ENCODE measurements around the gene HEXIM2. TPM values are rescaled to one million over a fixed set of nuclear protein-coding genes. Genes with fewer than 3 reads are reported as not detected.

HEXIM2 gene
- total RNA-seq, 3 donors from 2014 or later (not counting 1 experiment from before 2014, with no cell fraction given), result 4.1 to 5.3 (median 4.5) TPM

DNA sequence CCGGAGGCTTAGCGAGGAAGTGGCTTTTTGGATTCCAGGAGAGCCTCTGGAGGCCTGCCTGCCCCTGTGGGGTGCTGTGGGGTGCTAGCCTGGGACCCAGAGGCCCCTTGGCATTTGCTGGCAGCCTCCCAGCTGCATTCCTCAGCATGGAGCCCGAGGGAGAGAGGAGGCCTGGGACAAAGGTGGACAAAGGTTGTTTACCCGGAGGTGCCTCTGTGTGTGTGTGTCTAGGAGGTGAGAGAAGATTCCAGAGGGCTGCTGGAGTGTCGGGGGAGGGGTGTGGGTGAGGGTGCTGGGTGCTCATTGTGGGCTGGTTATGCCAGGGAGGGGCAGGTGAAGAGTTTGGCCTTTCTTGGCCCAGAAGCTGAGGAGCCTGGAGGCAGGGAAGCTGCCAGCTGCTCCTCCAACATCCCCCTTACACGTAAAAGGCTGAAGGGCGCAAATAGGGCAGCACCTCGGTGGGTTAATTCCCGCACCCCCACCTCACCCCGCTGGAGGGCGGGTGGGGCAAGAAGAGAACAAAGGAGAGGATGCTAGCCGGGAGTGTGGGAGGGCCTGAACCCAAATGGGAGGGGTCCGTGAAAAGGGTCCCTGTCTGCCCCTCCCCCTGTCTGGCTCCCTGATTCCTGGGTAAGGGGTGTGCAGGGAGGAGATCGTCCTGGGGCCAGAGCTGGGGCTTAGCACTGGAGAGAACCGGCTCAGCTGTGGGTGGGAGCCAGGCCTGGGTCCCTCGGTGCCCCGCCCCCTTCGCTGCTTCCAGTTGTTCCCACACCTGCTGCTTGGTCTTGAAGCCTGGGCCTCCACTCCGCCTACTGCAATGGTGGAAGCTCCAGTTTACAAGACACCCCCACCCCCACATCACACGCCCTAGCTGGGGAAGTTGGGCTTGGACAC lies 9.9 kb downstream of the HEXIM2 start:
- peaks cover 22 to 41% of the 10 kb centered on the region in 2 donors for H3K4me1 Mint-ChIP-seq
- Histone ChIP-seq H3K9me3 (ENCODE audit: control insufficient read depth, insufficient read depth, low read length) (no peaks in the 10 kb centered on the region), H3K27me3 (ENCODE audit: control insufficient read depth, insufficient read depth, low read length) (no peaks in the 10 kb centered on the region), H3K27ac (ENCODE audit: low read length) (peak overlapping the region; percentile 88), H3K4me1 (ENCODE audit: control insufficient read depth, insufficient read depth, low read length) (peaks cover 40% of the 10 kb centered on the region), H3K36me3 (ENCODE audit: control insufficient read depth, insufficient read depth, low read length) (no peaks in the 10 kb centered on the region), H3K4me3 (ENCODE audit: low read length) (no peak overlapping the region)
- DNase-seq, result no peak
- H3K27ac Mint-ChIP-seq, result peak overlapping the region; percentile 90 to 94
- TF ChIP-seq, protein P1, sequence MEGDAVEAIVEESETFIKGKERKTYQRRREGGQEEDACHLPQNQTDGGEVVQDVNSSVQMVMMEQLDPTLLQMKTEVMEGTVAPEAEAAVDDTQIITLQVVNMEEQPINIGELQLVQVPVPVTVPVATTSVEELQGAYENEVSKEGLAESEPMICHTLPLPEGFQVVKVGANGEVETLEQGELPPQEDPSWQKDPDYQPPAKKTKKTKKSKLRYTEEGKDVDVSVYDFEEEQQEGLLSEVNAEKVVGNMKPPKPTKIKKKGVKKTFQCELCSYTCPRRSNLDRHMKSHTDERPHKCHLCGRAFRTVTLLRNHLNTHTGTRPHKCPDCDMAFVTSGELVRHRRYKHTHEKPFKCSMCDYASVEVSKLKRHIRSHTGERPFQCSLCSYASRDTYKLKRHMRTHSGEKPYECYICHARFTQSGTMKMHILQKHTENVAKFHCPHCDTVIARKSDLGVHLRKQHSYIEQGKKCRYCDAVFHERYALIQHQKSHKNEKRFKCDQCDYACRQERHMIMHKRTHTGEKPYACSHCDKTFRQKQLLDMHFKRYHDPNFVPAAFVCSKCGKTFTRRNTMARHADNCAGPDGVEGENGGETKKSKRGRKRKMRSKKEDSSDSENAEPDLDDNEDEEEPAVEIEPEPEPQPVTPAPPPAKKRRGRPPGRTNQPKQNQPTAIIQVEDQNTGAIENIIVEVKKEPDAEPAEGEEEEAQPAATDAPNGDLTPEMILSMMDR (IDR thresholded peaks at IDR 0.05), result no peak
- H3K27me3 Mint-ChIP-seq (ENCODE audit: low read depth in 2 of 2), result no peaks in the 10 kb centered on the region
- WGBS (ENCODE audit: insufficient coverage), result 76% methylated on average over 20 of the region's 20 CpGs
- H3K4me3 Mint-ChIP-seq, result peak overlapping the region; percentile 78
- no peaks in the 10 kb centered on the region for H3K36me3 Mint-ChIP-seq
- no peak for ATAC-seq
- intact Hi-C loops (cut with micrococcal nuclease), result no loop called here
- H3K9me3 Mint-ChIP-seq, result no peaks in the 10 kb centered on the region

DNA sequence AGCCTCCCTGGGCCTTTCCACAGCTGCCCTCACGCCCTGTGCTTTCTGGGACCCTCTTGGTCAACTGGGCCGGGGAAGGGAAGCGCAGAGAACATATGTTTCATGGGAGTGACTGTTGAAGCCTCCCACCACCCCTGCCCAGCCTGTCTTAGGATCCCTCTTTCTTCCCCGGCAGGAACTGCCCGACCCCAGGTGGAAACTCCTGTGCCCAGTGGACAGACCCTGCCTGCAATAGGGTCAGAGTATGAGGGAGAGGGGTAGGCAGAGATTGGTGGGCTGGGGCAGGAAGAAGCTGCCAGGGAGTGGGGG lies 10.5 kb downstream of the HEXIM2 start:
- Mint-ChIP-seq H3K4me1 (peaks cover 22 to 41% of the 10 kb centered on the region in 2 donors), H3K9me3 (no peaks in the 10 kb centered on the region), H3K27me3 (ENCODE audit: low read depth in 2 of 2) (no peaks in the 10 kb centered on the region), H3K36me3 (no peaks in the 10 kb centered on the region), H3K4me3 (peak overlapping the region; percentile 78), H3K27ac (peak overlapping the region; percentile 90 to 94)
- WGBS (ENCODE audit: insufficient coverage), result 97% methylated on average over 5 of the region's 5 CpGs
- no peaks in the 10 kb centered on the region for H3K36me3 ChIP-seq (ENCODE audit: control insufficient read depth, insufficient read depth, low read length)
- ATAC-seq (no peak), DNase-seq (no peak)
- peaks cover 40% of the 10 kb centered on the region for H3K4me1 ChIP-seq (ENCODE audit: control insufficient read depth, insufficient read depth, low read length)
- TF ChIP-seq, protein P1 (IDR thresholded peaks at IDR 0.05), result no peak
- peak overlapping the region; percentile 88 for H3K27ac ChIP-seq (ENCODE audit: low read length)
- intact Hi-C loops (cut with micrococcal nuclease), result no loop called here
- H3K9me3 ChIP-seq (ENCODE audit: control insufficient read depth, insufficient read depth, low read length), result no peaks in the 10 kb centered on the region
- no peak overlapping the region for H3K4me3 ChIP-seq (ENCODE audit: low read length)
- no peaks in the 10 kb centered on the region for H3K27me3 ChIP-seq (ENCODE audit: control insufficient read depth, insufficient read depth, low read length)

DNA sequence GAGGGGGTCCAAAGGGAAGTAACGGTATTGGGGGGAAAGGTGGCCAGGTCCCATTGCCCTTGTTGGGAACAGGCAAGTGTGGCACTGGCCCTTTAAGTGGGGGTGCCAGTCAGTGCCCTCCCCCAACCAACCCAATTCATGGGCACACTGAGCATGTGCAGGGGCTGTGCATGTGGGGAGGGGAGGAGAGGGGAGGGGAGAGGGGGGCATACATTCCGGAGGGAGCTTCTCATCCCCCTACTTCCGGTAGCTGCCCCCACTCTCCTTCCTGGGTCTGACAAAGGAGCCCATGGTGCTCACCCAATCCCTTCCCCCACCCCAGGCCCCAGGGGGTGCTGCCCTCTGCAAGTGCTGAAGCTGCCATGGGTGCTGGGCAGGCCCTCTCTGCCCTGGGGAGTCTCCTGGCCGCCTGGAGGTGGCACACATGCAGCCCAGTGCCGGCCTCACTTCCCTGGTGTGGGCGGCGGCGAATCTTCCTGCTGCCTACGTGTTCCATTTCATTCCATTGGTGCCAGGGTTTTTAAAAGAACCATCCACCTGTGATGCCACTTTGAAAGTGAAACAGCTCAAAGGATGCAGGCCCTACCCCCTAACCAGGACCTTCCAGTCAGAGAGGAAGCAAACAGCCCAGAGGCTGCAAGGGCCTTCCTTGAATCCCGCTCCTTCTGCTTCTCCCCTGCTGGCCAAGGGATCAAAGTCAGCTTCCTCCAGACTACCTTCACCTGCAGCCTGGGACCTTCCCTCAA lies 11.0 kb downstream of the HEXIM2 start:
- Histone ChIP-seq H3K36me3 (ENCODE audit: control insufficient read depth, insufficient read depth, low read length) (no peaks in the 10 kb centered on the region), H3K27me3 (ENCODE audit: control insufficient read depth, insufficient read depth, low read length) (no peaks in the 10 kb centered on the region), H3K4me1 (ENCODE audit: control insufficient read depth, insufficient read depth, low read length) (peaks cover 40% of the 10 kb centered on the region), H3K27ac (ENCODE audit: low read length) (peak overlapping the region; percentile 88), H3K4me3 (ENCODE audit: low read length) (peak overlapping the region; percentile 29), H3K9me3 (ENCODE audit: control insufficient read depth, insufficient read depth, low read length) (no peaks in the 10 kb centered on the region)
- ATAC-seq (peak; percentile 33 to 51 (median 40)), DNase-seq (peak in 1 of 2 donors; percentile 58)
- intact Hi-C loops (cut with micrococcal nuclease), result no loop called here
- Mint-ChIP-seq H3K27ac (peak overlapping the region; percentile 90 to 94), H3K4me1 (peaks cover 22 to 41% of the 10 kb centered on the region in 2 donors), H3K27me3 (ENCODE audit: low read depth in 2 of 2) (no peaks in the 10 kb centered on the region), H3K9me3 (no peaks in the 10 kb centered on the region), H3K4me3 (peak overlapping the region; percentile 81), H3K36me3 (no peaks in the 10 kb centered on the region)
- 14% methylated on average over 10 of the region's 10 CpGs for WGBS (ENCODE audit: insufficient coverage)
- TF ChIP-seq, protein P1 (IDR thresholded peaks at IDR 0.05), result no peak
